Measurements from ENCODE around the gene NDUFA8. TPM values are rescaled to one million over a fixed set of nuclear protein-coding genes. Genes with fewer than 3 reads are reported as not detected.
"Not testable (repeated sequence)": the region's sequence is repeated elsewhere in the genome, so short reads cannot be mapped to it uniquely, and the experiment has no call there.

NDUFA8 gene
- polyA plus RNA-seq, 4 donors: 45.5 to 76.0 (median 75.5) TPM

GRCh38 chr9:122124048-122124447 is 35.5 kb downstream of the NDUFA8 start:
- DNase-seq (ENCODE audit: low read depth in 4 of 4, low spot score in 3 of 4): no peak

GRCh38 chr9:122122903-122123632 is 36.5 kb downstream of the NDUFA8 start:
- peak in 1 of 4 donors; percentile 40 for DNase-seq (ENCODE audit: low read depth in 4 of 4, low spot score in 3 of 4)

- no peak for DNase-seq (ENCODE audit: low read depth in 4 of 4, low spot score in 3 of 4)
These were observed 37.1 kb downstream of the NDUFA8 start for GRCh38 chr9:122122468-122122867.

- DNase-seq (ENCODE audit: low read depth in 4 of 4, low spot score in 3 of 4): no peak
These were observed 37.6 kb downstream of the NDUFA8 start for GRCh38 chr9:122121931-122122330.

- DNase-seq (ENCODE audit: low read depth in 4 of 4, low spot score in 3 of 4): no peak
These were observed 38.2 kb downstream of the NDUFA8 start for GRCh38 chr9:122121391-122121790.

- no peak for DNase-seq (ENCODE audit: low read depth in 4 of 4, low spot score in 3 of 4)
These were observed 39.1 kb downstream of the NDUFA8 start for GRCh38 chr9:122120316-122121071.

- DNase-seq (ENCODE audit: low read depth in 4 of 4, low spot score in 3 of 4): no peak
These were observed 39.9 kb downstream of the NDUFA8 start for GRCh38 chr9:122119721-122120120.

GRCh38 chr9:122119166-122119521 is 40.4 kb downstream of the NDUFA8 start:
- DNase-seq (ENCODE audit: low read depth in 4 of 4, low spot score in 3 of 4): no peak

- DNase-seq (ENCODE audit: low read depth in 4 of 4, low spot score in 3 of 4): no peak
These were observed 41.0 kb downstream of the NDUFA8 start for GRCh38 chr9:122118343-122119165.

- DNase-seq (ENCODE audit: low read depth in 4 of 4, low spot score in 3 of 4): not testable (repeated sequence)
These were observed 42.3 kb downstream of the NDUFA8 start for GRCh38 chr9:122117241-122117640.

- no peak for DNase-seq (ENCODE audit: low read depth in 4 of 4, low spot score in 3 of 4)
These were observed 43.0 kb downstream of the NDUFA8 start for GRCh38 chr9:122116448-122117173.

- DNase-seq (ENCODE audit: low read depth in 4 of 4, low spot score in 3 of 4): no peak
These were observed 43.5 kb downstream of the NDUFA8 start for GRCh38 chr9:122116040-122116439.

- DNase-seq (ENCODE audit: low read depth in 4 of 4, low spot score in 3 of 4): no peak
These were observed 44.2 kb downstream of the NDUFA8 start for GRCh38 chr9:122115176-122116035.

GRCh38 chr9:122113574-122113973 is 46.0 kb downstream of the NDUFA8 start:
- DNase-seq (ENCODE audit: low read depth in 4 of 4, low spot score in 3 of 4): no peak

GRCh38 chr9:122112238-122112637 is 47.3 kb downstream of the NDUFA8 start:
- no peak for DNase-seq (ENCODE audit: low read depth in 4 of 4, low spot score in 3 of 4)

GRCh38 chr9:122111413-122112085 is 48.0 kb downstream of the NDUFA8 start:
- no peak for DNase-seq (ENCODE audit: low read depth in 4 of 4, low spot score in 3 of 4)

GRCh38 chr9:122110100-122110833 is 49.3 kb downstream of the NDUFA8 start:
- DNase-seq (ENCODE audit: low read depth in 4 of 4, low spot score in 3 of 4): no peak

- no peak for DNase-seq (ENCODE audit: low read depth in 4 of 4, low spot score in 3 of 4)
These were observed 50.4 kb downstream of the NDUFA8 start for GRCh38 chr9:122109035-122109813.
